KBM-7 (cell line): ENCODE measurements around the gene ARRB1.
"Not testable (repeated sequence)": the region's sequence is repeated elsewhere in the genome, so short reads cannot be mapped to it uniquely, and the experiment has no call there.

ENCODE experiments used
- DNase-seq: peaks from one replicate; pipeline ENCODE4 v3.0.0-alpha.2; 2015
- in situ Hi-C: fragments of 300-500 bp; cut with MboI; formaldehyde crosslinking; loops from 2 replicates; pipeline ENCODE4 v1.14.3; 2020; ENCODE audit warnings: low sequenced_read_pairs, low pct_unique_long_range_greater_than_20kb, mixed read lengths

The ARRB1 gene

DNA sequence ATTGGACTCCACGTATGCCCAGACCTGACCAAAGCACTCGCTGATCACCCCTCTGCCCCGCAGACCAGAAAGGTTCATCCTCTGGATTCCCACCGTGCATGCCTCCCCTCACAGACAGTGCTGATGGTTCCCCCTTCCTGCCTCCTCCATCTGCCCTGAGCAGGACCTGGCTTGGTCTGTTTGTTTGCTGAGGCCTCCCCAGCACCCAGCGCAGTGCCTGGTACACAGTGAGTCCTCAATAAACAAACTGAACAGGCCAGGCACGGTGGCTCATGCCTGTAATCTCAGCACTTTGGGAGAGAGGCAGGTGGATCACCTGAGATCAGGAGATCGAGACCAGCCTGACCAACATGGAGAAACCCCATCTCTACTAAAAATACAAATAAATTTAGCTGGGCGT is 24.2 kb upstream of the ARRB1 start:
- DNase-seq, result no peak
- in situ Hi-C loops, result no loop called here

DNA sequence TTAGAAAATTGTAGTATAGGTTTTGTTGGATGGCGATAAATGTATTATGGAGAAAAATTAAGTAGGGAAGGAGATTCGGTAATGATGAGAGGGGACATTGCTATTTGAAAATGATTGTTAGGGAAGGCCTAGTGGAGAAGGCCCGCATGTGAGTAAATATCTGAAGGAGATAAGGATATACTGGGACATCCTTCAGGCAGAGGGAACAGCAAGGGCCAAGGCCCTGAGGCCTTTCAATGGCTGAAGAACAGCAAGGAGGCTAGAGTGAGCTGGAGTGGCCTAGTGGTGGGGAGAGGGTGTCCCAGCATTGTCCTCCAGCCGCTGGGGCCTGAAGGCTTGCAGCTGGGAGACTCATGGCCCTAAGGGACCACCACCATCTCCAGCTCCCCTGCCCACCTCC is 23.2 kb upstream of the ARRB1 start:
- DNase-seq, result no peak
- in situ Hi-C loops, result no loop called here

DNA sequence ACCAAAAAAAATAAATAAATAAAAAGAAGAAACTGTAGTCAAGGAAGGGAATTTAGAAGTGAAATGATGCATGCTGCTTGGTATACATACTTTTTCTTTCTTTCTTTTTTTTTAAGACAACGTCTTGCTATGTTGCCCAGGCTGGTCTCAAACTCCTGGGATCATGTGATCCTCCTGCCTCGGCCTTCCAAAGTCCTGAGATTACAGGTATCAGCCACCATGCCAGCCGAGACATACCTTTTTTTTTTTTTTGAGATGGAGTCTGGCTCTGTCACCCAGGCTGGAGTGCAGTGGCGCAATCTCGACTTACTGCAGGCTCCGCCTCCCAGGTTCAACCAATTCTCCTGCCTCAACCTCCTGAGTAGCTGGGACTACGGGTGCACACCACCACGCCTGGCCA is 21.7 kb upstream of the ARRB1 start:
- in situ Hi-C loops, result no loop called here
- DNase-seq, result no peak

DNA sequence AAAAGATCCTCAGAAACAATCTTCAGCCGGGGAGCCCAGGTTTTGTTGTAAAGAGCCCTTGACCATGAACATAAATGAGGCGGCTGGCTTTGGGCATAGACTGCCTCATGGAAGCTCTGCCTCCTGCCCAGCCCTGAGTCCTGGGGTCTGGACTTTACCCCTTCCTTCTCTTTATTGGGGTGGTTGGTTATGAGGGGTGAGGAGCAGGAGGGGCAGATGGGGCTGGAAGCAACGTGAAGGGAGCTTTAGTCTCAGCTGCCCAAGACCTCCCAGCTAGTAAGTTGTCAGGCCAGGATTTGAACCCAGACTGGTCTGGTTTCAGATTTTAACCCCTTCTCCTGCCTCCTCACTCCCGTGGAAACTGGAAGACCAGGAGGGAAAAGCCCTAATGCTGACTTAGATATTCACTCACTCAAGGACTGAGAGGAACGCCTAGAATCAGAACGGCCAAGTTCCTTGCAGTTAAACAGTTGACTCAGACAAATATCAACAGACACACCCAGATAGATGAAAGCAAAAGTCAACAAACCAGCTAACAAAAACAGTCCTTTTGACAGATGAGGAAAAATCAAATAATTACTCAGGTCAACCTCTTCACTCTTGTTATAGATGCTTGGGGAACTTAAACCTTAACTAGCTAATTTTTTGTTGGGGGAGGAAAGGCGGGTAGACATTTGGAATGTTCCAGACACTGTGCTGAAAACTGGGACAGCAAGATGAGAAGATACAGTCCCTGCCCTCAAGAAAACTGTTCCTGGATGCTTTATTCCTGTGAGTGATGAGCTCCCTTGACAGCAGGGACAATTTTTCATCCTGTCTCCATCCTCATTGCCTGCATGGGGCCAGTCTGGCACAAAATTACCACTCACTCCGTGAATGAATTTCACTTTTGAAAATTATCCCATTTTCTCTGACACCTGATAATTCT is 20.8 kb upstream of the ARRB1 start:
- in situ Hi-C loops, result no loop called here
- no peak for DNase-seq

DNA sequence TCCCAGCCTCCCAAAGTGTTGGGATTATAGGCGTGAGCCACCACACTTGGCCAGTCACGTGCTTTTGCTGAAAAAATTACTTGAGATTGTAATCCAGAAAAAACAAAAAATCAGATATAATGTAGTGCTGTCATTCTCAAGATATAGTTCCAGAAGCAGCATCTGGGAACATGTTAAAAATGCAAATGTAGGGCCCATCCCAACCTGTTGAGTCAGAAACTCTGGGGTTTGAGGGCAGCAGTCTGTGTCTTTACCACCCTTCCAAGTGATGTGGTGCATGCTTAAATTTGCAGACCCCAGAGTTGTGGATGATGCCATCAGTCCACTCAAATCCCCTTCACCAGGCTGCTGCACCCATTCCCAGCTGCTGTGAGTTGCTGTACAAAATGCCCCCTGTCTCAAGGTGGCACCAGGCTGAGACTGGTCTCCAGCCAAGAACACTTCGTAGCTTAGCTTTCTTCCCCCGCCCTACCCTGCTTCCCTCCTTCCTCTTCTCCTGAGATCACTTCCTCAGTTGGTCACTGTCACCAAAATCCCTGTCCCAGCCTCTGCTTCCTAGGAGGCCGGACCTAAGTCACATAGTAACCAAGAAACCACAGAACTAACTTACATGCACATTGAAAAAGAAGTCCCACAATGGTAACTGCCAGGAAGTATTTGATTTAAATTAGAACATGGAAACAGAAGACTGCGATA is 18.2 kb upstream of the ARRB1 start:
- peak; percentile 92 for DNase-seq

DNA sequence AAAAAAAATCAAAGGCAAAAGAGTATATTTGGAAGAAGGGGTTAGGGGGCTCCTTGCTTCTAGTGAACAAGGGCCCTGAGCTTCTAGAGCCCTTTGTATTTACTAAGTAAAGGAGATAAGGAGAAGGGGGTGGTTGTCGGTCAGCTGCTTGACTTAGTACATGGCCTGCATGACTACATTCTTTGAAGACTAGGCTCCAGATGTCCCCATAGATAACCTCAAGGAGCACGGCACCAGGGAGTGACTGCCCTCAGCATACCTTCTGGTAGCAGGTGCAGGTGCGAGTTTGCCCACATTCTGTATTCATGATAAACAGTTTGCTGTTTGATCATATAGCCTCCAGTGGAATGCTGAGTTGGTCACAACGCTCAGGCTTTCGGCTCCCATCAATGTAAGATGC is 15.4 kb upstream of the ARRB1 start:
- in situ Hi-C loops, DNase-seq: not testable (repeated sequence)

More for the DNA sequence above, 18.2 kb upstream of the ARRB1 start:
- in situ Hi-C loops, result no loop called here

DNA sequence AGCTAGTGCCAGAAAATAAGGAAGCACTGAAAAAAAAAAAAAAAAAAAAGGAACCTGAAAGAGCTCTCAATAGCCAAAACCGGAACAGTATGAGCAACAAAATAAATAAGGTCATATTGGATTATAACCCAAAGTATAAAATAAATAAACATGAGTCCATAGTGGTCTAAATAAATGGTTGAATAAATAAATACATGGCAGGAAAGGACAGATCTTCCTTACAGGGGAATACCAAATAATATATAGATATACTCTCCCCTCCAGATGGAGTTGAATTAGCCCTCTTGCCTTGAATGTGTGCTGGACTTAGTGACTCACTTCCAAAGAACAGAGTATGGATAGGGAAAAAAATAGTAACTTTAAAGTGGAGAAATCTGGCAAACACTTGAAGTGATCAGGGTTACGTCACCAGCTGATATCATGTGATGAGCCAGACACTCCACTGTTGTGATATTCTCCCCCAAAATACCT is 14.3 kb upstream of the ARRB1 start:
- in situ Hi-C loops, result no loop called here

DNA sequence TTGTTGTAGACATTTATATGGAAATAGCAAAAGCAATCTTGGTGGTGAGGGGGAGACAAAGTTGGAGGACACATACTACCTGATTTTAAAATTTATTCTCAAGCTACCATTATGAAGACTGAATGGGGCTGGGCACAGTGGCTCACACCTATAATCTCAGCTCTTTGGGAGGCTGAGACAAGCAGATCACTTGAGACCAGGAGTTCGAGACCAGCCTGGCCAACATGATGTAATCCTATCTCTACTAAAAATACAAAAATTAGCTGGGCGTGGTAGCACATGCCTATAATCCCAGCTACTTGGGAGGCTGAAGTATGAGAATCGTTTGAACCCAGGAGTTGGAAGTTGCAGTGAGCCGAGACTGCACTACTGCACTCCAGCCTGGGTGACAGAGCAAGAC is 10.8 kb upstream of the ARRB1 start:
- in situ Hi-C loops, DNase-seq: not testable (repeated sequence)

More for the DNA sequence above, 14.3 kb upstream of the ARRB1 start:
- no peak for DNase-seq

DNA sequence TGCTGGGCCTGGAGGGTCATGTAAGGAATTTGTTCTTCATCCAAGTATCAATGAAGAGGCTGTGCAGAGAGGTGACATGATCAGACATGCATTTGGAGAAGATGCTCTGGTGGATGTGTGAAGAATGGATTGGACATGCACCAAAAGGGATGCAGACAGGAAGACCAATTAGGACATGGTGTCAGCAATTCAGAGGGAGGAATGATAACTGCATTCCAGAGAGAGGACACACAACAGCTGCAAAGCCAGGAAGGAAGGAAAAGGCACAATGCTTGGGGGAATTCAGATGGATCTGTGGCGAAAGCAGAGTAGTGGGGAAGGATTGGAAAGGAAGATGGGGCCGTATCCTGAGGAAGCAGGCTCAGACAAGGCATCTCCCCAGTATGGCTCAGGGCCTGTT is 5.2 kb upstream of the ARRB1 start:
- no peak for DNase-seq
- in situ Hi-C loops, result no loop called here

DNA sequence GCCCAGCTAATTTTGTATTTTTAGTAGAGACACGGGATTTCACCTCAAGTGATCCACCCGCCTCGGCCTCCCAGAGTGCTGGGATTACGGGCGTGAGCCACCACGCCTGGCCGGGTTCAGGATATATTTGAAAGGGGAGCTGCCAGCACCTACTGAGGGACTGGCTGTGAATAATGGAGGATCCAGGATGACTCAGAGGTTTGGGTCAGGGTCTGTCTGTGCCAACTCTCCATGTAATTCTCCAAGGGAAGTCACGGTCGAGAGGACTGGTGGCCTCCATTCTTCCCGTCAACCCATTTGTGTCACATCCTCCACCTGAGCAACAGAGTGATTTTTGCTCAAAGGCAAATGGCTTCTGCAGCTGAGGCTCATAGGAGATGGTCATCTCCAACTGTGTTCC is 3.6 kb upstream of the ARRB1 start:
- in situ Hi-C loops, result no loop called here
- DNase-seq, result no peak

DNA sequence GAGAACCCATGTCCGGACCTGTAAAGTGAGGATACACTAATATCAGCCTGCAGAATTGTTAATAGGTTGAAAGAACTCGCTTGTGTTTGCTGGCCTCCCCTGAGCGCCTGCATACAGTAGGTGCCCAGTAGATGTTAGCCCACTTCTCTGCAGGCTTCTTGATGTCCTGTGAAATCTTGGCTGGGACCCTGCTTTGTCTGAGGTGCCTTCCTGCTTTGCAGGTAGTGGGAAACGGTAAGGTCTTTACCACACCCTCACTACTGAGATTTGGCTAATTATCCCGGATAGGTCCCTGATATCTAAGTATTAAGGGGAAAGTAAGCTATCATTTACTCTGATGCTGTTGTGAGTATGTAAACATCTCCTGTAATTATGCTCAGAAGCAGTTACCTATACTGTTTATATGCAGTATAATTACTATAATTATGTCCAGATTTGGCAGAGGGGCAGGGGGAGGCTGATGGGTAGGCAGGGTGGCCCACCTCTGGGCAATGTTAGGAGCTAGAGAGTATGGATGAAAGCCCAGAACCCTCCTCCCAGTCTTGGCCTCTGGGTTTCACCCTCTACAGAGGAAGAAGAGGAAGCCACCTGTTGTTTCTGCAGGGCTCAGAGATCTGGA is 1.2 kb upstream of the ARRB1 start:
- in situ Hi-C loops, result no loop called here
- DNase-seq, result no peak

DNA sequence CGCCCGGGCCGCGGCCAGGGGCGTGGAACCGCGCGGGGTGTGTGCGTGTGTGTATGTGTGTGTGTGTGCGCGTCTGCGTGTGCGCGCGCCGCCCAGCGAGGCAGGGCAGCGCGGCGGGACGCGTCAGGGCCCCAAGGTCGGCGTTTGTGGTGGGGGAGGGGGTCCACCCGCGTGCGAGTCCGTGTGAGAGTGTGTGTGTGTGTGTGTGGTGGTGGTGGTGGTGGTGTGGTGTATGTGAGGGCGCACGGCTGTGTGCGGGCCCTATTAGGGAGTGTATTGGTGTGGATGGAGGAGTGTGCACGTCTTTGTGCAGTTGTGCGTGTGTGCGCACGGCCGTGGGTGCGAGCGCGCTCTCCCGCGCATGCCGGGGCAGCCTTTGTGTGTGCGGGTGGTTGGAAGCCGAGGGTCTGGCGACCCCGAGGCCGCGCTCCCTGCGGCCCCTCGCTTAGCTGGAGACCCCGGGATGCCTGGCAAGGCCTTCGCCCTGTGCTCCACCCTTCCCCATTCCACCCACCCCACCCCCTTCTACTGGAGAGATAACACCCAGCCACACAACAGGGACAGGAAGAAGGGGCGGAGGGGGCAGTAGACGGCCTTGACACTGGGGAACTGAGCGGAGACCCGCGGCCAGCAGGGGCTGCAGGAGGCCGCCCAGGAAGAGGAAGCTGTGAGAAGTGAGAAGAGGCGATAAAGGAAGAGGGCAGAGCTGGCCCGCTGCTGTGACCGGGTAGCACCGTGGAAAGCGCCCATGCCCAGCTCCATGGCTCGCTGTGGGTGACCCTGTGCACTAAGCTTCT is 528 bp upstream of the ARRB1 start:
- DNase-seq, result peak; percentile 92

DNA sequence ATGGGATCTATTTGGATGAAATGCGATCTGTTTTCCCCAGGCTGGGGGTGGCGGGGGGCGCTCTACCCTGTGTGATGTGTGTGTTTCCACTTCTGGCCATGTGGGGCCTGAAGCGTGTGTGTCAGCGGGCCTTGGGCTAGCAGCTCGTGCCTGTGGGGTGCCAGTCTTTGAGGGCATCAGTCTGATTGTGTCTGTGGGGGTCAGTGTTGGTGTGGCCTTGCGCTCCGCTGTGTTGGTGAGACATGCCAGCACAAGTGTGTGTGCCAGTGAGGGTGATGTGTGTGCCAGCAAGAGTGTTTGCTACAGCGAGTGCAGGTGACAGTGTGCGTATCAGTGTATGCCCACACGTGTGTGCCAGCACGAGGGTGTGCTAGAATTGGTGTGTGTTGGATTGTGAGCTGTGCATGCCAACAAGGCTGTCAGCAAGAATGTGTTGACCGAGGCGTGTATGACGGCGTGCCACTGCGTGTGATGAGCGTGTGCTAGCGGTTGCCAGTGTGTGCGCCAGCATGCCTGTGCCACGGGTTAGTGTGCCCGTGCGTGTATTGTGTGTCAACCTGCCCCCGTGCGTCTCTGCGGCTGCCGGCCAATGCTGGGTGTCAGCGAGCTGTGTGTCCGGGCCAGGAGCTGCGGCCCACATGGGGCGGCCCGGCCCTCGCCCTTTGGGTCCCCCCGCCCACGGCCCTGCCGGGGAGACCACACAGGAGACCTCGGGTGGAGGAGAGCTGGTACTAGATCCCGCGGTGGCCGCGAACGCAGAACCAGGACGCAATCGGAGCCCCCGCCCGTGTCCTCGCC is 519 bp downstream of the ARRB1 start:
- in situ Hi-C loops, result no loop called here
- peak; percentile 71 for DNase-seq

More for the DNA sequence above, 528 bp upstream of the ARRB1 start:
- in situ Hi-C loops, result no loop called here

DNA sequence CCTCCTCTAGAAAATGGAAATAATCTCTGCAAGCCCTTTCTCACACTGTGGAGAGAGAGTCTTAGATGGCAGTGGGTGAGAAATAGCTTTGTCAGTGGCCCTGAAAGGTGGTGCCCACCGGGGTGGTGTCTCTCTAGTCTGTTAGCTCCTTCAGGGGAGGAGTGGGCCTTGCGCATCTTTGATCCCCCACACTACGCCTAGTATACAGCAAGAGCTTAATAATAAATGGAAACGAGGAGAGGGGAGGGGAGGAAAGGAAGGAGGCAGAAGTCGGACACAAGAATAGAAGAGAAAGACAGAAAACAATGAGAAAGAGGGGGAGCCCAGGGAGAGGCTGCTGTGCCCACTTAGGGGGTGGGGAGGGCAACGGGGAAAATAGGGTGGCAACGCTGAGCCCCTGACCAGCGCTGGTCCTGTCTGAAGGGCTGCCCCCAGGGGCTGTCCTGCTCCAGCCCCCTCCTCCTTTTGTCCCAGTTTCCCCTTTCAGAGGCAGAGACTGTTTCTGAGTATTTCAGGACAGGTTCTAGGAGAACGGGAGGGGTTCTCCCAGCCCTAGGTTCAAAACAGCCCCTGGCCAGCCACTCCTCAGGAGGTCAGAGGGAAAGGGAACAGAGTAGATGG is 1.2 kb downstream of the ARRB1 start:
- DNase-seq, result no peak
- in situ Hi-C loops, result no loop called here

DNA sequence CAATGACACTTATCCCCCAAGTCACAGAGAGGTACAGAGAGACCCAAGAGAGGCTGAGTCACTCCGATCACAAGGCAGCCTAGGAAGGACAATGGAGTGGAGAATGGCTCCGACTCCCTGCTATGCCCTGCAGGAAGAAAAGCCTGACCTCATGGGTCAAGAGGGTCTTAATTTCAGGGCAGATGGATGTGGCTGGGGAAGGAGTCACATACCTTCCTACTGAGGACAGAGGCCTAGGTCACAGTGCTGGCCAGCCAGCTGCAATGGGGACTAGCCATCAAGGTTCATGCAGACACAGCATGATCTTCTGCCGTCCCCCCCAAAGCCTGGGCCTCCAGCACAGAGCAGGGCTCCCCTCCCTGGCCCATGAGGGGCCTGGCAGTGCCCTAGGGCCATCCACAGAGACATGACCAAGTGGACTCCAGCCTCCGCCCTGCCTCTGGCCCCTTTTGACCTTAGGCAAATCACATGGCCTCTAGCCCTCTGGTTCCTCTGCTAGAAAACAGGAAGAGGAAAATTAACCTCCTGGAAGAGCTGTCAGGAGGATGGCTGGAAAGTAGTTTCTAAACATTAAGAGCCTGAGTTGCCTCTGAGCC is 1.8 kb downstream of the ARRB1 start:
- in situ Hi-C loops, result no loop called here
- no peak for DNase-seq

DNA sequence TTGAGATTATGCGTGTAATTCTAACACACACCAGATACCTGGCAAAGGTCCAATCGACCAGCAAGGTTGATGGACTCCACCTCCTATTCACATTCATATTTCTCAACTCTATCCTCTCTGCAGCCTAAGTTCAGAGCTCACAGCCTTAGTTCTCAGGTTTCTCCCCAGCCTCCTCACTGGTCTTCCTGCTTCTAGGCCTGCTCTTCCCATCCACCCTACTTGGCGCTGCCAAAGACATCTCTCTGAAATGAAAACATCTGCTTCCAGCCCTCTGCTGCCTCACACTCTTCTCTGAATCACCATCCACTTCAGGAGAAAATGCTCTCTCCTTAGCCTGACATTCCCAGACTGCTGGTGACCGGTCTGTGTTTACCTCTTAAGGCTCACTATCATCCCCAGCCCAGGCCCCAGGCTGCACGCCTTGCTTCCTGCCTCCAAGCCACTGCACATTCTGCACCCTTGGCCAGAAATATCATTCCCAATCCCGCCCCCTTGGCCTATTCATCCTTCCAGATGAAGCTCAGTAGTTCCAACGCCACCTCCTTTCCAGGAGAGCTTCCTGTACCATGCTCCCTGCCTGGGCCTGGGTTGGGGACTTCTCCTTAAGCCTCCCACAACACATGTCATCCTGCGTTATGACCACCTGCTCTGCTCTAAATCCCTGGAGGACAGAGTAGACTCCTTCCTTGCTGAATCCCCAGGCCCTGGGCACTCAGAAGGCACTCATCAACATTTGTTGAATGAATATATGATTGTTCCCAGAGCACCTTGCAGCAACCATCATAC is 3.5 kb downstream of the ARRB1 start:
- DNase-seq, result no peak
- in situ Hi-C loops, result no loop called here
